ENCODE measurements around the gene IRF7. TPM values are rescaled to one million over a fixed set of nuclear protein-coding genes. Genes with fewer than 3 reads are reported as not detected.
A peak's percentile ranks its signal among the peaks of the same experiment; 100 is the strongest.

IRF7 gene
- total RNA-seq, 1 donor from 2014 or later, result 10.2 TPM

- no peaks in the 10 kb centered on the region for H3K36me3 Mint-ChIP-seq (ENCODE audit: low read depth)
- no peak for DNase-seq (ENCODE audit: low read depth, low spot score)
- peak overlapping the region; percentile 88 for H3K4me3 Mint-ChIP-seq
- no peaks in the 10 kb centered on the region for H3K9me3 Mint-ChIP-seq
- peaks cover 7% of the 10 kb centered on the region for H3K27me3 Mint-ChIP-seq (ENCODE audit: low read depth)
- no peak overlapping the region for H3K27ac Mint-ChIP-seq (ENCODE audit: unreplicated experiment)
- no peak for TF ChIP-seq CTCF (conservative IDR thresholded peaks at IDR 0.05)
- H3K4me1 Mint-ChIP-seq, result peaks cover 4% of the 10 kb centered on the region
Measured at GRCh38 chr11:567011-567628, 48.6 kb downstream of the IRF7 start.

- TF ChIP-seq CTCF (conservative IDR thresholded peaks at IDR 0.05), result no peak
- H3K9me3 Mint-ChIP-seq, result no peaks in the 10 kb centered on the region
- peaks cover 4% of the 10 kb centered on the region for H3K4me1 Mint-ChIP-seq
- H3K4me3 Mint-ChIP-seq, result peak overlapping the region; percentile 61
- peaks cover 12% of the 10 kb centered on the region for H3K27me3 Mint-ChIP-seq (ENCODE audit: low read depth)
- H3K36me3 Mint-ChIP-seq (ENCODE audit: low read depth), result no peaks in the 10 kb centered on the region
- DNase-seq (ENCODE audit: low read depth, low spot score), result no peak
- H3K27ac Mint-ChIP-seq (ENCODE audit: unreplicated experiment), result no peak overlapping the region
Measured at GRCh38 chr11:565921-566509, 49.7 kb downstream of the IRF7 start.

- TF ChIP-seq CTCF (conservative IDR thresholded peaks at IDR 0.05), result no peak
- Mint-ChIP-seq H3K9me3 (no peaks in the 10 kb centered on the region), H3K36me3 (ENCODE audit: low read depth) (no peaks in the 10 kb centered on the region), H3K27ac (ENCODE audit: unreplicated experiment) (no peak overlapping the region), H3K4me1 (peaks cover 5% of the 10 kb centered on the region), H3K4me3 (peak overlapping the region; percentile 67), H3K27me3 (ENCODE audit: low read depth) (peaks cover 14% of the 10 kb centered on the region)
- DNase-seq (ENCODE audit: low read depth, low spot score), result no peak
Measured at GRCh38 chr11:563812-564578, 51.8 kb downstream of the IRF7 start.

GRCh38 chr11:563066-563811, 52.5 kb downstream of the IRF7 start:
- peaks cover 21% of the 10 kb centered on the region for H3K27me3 Mint-ChIP-seq (ENCODE audit: low read depth)
- no peak for TF ChIP-seq CTCF (conservative IDR thresholded peaks at IDR 0.05)
- no peak for DNase-seq (ENCODE audit: low read depth, low spot score)
- peak overlapping the region; percentile 67 for H3K4me3 Mint-ChIP-seq
- H3K4me1 Mint-ChIP-seq, result peaks cover 5% of the 10 kb centered on the region
- H3K27ac Mint-ChIP-seq (ENCODE audit: unreplicated experiment), result no peak overlapping the region
- no peaks in the 10 kb centered on the region for H3K36me3 Mint-ChIP-seq (ENCODE audit: low read depth)
- H3K9me3 Mint-ChIP-seq, result no peaks in the 10 kb centered on the region

Small RNAs within 50 kb of the gene (microRNA-seq; reads per million reads assigned to microRNA genes)
- gene MIR210, result 788 reads per million, percentile 79 among the genes with 10 or more reads in this experiment

Other genes with a start within 250 kb of the IRF7 start
- 179 and 201 TPM in 2 replicates for gene B4GALNT4, start 246.5 kb downstream of the IRF7 start, total RNA-seq
- 0.42 and 1.7 TPM in 2 replicates for gene PKP3, start 221.7 kb downstream of the IRF7 start, total RNA-seq
- gene SIGIRR, start 201.0 kb downstream of the IRF7 start, total RNA-seq, result 14.5 and 15.9 TPM in 2 replicates
- not detected in 2 replicates for gene ANO9, start 173.9 kb downstream of the IRF7 start, total RNA-seq
- 51.2 and 52.4 TPM in 2 replicates for gene PTDSS2, start 165.7 kb downstream of the IRF7 start, total RNA-seq
- 69.2 and 71.1 TPM in 2 replicates for gene RNH1, start 108.7 kb downstream of the IRF7 start, total RNA-seq
- gene HRAS, start 80.4 kb downstream of the IRF7 start, total RNA-seq, result 90.6 and 93.5 TPM in 2 replicates
- 2.1 and 2.4 TPM in 2 replicates for gene LRRC56, start 78.4 kb downstream of the IRF7 start, total RNA-seq
- gene LMNTD2, start 55.2 kb downstream of the IRF7 start, total RNA-seq, result 1.8 and 2.2 TPM in 2 replicates
- 7.3 and 7.4 TPM in 2 replicates for gene RASSF7, start 55.0 kb downstream of the IRF7 start, total RNA-seq
- 52.3 TPM in 2 replicates for gene PHRF1, start 39.5 kb downstream of the IRF7 start, total RNA-seq
- not detected in 2 replicates for gene CDHR5, start 9.0 kb upstream of the IRF7 start, total RNA-seq
- gene SCT, start 11.2 kb upstream of the IRF7 start, total RNA-seq, result not detected in 2 replicates
- gene DRD4, start 21.3 kb upstream of the IRF7 start, total RNA-seq, result 0.30 and 0.63 TPM in 2 replicates
- gene DEAF1, start 79.3 kb upstream of the IRF7 start, total RNA-seq, result 60.9 and 67.0 TPM in 2 replicates
- gene TMEM80, start 79.9 kb upstream of the IRF7 start, total RNA-seq, result 19.9 and 26.8 TPM in 2 replicates
- gene EPS8L2, start 90.3 kb upstream of the IRF7 start, total RNA-seq, result 2.6 and 3.9 TPM in 2 replicates
- gene TALDO1, start 131.5 kb upstream of the IRF7 start, total RNA-seq, result 154 and 163 TPM in 2 replicates
- gene GATD1, start 161.5 kb upstream of the IRF7 start, total RNA-seq, result 93.6 and 94.9 TPM in 2 replicates
- gene CEND1, start 174.1 kb upstream of the IRF7 start, total RNA-seq, result 1.0 and 1.2 TPM in 2 replicates
- gene SLC25A22, start 182.3 kb upstream of the IRF7 start, total RNA-seq, result 53.4 and 54.6 TPM in 2 replicates
- 30.7 and 37.9 TPM in 2 replicates for gene PIDD1, start 189.3 kb upstream of the IRF7 start, total RNA-seq
- gene RPLP2, start 194.0 kb upstream of the IRF7 start, total RNA-seq, result 1,810 and 1,830 TPM in 2 replicates
- gene PNPLA2, start 203.0 kb upstream of the IRF7 start, total RNA-seq, result 27.0 and 34.5 TPM in 2 replicates
- gene CRACR2B, start 212.0 kb upstream of the IRF7 start, total RNA-seq, result 1.6 and 2.7 TPM in 2 replicates
- gene CD151, start 217.0 kb upstream of the IRF7 start, total RNA-seq, result 101 and 108 TPM in 2 replicates
- gene POLR2L, start 226.6 kb upstream of the IRF7 start, total RNA-seq, result 128 and 134 TPM in 2 replicates
- 40.0 and 40.2 TPM in 2 replicates for gene TSPAN4, start 226.9 kb upstream of the IRF7 start, total RNA-seq

Measured in neural crest cell (in vitro differentiated cells).